Left ventricle myocardium superior (tissue), 1 donor: ENCODE data around the gene C21orf58. TPM values are rescaled to one million over a fixed set of nuclear protein-coding genes. Genes with fewer than 3 reads are reported as not detected.

Source experiments
- ATAC-seq: fragments of 200-7000 bp; cut with Tn5 transposase; one replicate; pipeline ENCODE4 v1.9.1; 2020; ENCODE audit warnings: mild to moderate bottlenecking, moderate library complexity
- DNase-seq: peaks from one replicate; pipeline ENCODE4 v3.0.0-alpha.2; 2020
- intact Hi-C: fragments of 100-400 bp; cut with micrococcal nuclease; formaldehyde crosslinking; loops from one replicate; pipeline ENCODE4 v1.11.0; 2022
- total RNA-seq: library from RNA; stranded (reverse); fragmentation: NEBNext Ultra II Directional; extraction: Animal tissue kit (Norgen Biotek cat#: 25700); gene quantifications from one replicate; pipeline ENCODE4 v1.2.1, GENCODE V29; 2021
- donor health status: DM: no; HTN: yes; CAD: no; lungs with severe emphysema.

Gene C21orf58
- total RNA-seq, 1 donor from 2014 or later, result 1.2 TPM

- intact Hi-C loops, result no loop called here
- DNase-seq, result no peak
- ATAC-seq, result no peak
Observed at GRCh38 chr21:46355161-46356004, 31.7 kb upstream of the C21orf58 start.

- DNase-seq (no peak), ATAC-seq (no peak)
- intact Hi-C loops, result no loop called here
Observed at GRCh38 chr21:46354518-46354917, 30.8 kb upstream of the C21orf58 start.

GRCh38 chr21:46354046-46354445 lies 30.4 kb upstream of the C21orf58 start:
- ATAC-seq (no peak), DNase-seq (no peak)
- intact Hi-C loops, result no loop called here

- ATAC-seq (no peak), DNase-seq (no peak)
- intact Hi-C loops, result no loop called here
Observed at GRCh38 chr21:46352913-46353312, 29.2 kb upstream of the C21orf58 start.

- no peak for DNase-seq
- ATAC-seq, result no peak
- intact Hi-C loops, result no loop called here
Observed at GRCh38 chr21:46352164-46352515, 28.5 kb upstream of the C21orf58 start.

- intact Hi-C loops, result no loop called here
- ATAC-seq (no peak), DNase-seq (no peak)
Observed at GRCh38 chr21:46351476-46352163, 27.9 kb upstream of the C21orf58 start.

- no peak for ATAC-seq
- no peak for DNase-seq
- intact Hi-C loops, result no loop called here
Observed at GRCh38 chr21:46350981-46351380, 27.3 kb upstream of the C21orf58 start.

GRCh38 chr21:46350571-46350970 lies 26.9 kb upstream of the C21orf58 start:
- no peak for DNase-seq
- no peak for ATAC-seq
- intact Hi-C loops, result no loop called here

- no peak for ATAC-seq
- intact Hi-C loops, result no loop called here
- no peak for DNase-seq
Observed at GRCh38 chr21:46349134-46349760, 25.6 kb upstream of the C21orf58 start.

- intact Hi-C loops, result no loop called here
- ATAC-seq, result peak; percentile 97
- peak; percentile 86 for DNase-seq
Observed at GRCh38 chr21:46347791-46348381, 24.2 kb upstream of the C21orf58 start.

- DNase-seq (no peak), ATAC-seq (peak; percentile 1)
- intact Hi-C loops, result no loop called here
Observed at GRCh38 chr21:46347203-46347550, 23.5 kb upstream of the C21orf58 start.

GRCh38 chr21:46346296-46347202 lies 22.9 kb upstream of the C21orf58 start:
- DNase-seq (no peak), ATAC-seq (no peak)
- intact Hi-C loops, result no loop called here

- no peak for ATAC-seq
- intact Hi-C loops, result no loop called here
- no peak for DNase-seq
Observed at GRCh38 chr21:46345861-46346260, 22.2 kb upstream of the C21orf58 start.

- DNase-seq (no peak), ATAC-seq (no peak)
- intact Hi-C loops, result no loop called here
Observed at GRCh38 chr21:46344219-46344915, 20.7 kb upstream of the C21orf58 start.

- intact Hi-C loops, result no loop called here
- DNase-seq (no peak), ATAC-seq (no peak)
Observed at GRCh38 chr21:46340998-46341397, 17.3 kb upstream of the C21orf58 start.

GRCh38 chr21:46336603-46337002 lies 12.9 kb upstream of the C21orf58 start:
- intact Hi-C loops, result no loop called here
- ATAC-seq (no peak), DNase-seq (no peak)

- ATAC-seq (no peak), DNase-seq (no peak)
- intact Hi-C loops, result no loop called here
Observed at GRCh38 chr21:46334351-46335140, 10.9 kb upstream of the C21orf58 start.

- DNase-seq (no peak), ATAC-seq (no peak)
- intact Hi-C loops, result no loop called here
Observed at GRCh38 chr21:46329796-46330195, 6.1 kb upstream of the C21orf58 start.
